ENCODE results near the gene TPP2. TPM values are rescaled to one million over a fixed set of nuclear protein-coding genes. Genes with fewer than 3 reads are reported as not detected.

TPP2 gene
- total and polyA plus RNA-seq, 3 donors from 2014 or later: 86.2 to 171 (median 112) TPM

GRCh38 chr13:102726430-102726829, 129.6 kb downstream of the TPP2 start:
- Histone ChIP-seq H3K9me3 (no peaks in the 10 kb centered on the region), H3K27ac (no peak overlapping the region), H3K4me3 (no peak overlapping the region), H3K4me1 (no peaks in the 10 kb centered on the region), H3K36me3 (ENCODE audit: low read depth, missing control alignments) (no peaks in the 10 kb centered on the region), H3K27me3 (no peaks in the 10 kb centered on the region)
- TF ChIP-seq CTCF (IDR thresholded peaks at IDR 0.05): no peak
- intact Hi-C loops (cut with DNase I; ENCODE audit: low total_unique reads): no loop called here
- 71 to 88% methylated on average over 2 of the region's 2 CpGs for WGBS, 2 donors
- DNase-seq: no peak

Other genes with a start within 250 kb of the TPP2 start
- 1 to 10 TPM in 1 of 2 donors, under 1 TPM in 1; 0.56 to 1.7 TPM for gene FGF14, start 194.9 kb upstream of the TPP2 start, total RNA-seq
- 4.5 TPM for gene FGF14, start 194.9 kb upstream of the TPP2 start, polyA plus RNA-seq (ENCODE audit: insufficient read depth, low read depth, low replicate concordance)
- gene METTL21C, start 98.1 kb downstream of the TPP2 start, total RNA-seq: under 1 TPM in 1 of 2 donors, not detected in 1; 0.25 TPM
- 1.8 TPM for gene METTL21C, start 98.1 kb downstream of the TPP2 start, polyA plus RNA-seq (ENCODE audit: insufficient read depth, low read depth, low replicate concordance)
- 100 to 1,000 TPM in 1 of 2 donors, 10 to 100 TPM in 1; 80.1 to 123 TPM for gene TEX30, start 176.8 kb downstream of the TPP2 start, total RNA-seq
- 241 TPM for gene TEX30, start 176.8 kb downstream of the TPP2 start, polyA plus RNA-seq (ENCODE audit: insufficient read depth, low read depth, low replicate concordance)
- gene POGLUT2, start 202.0 kb downstream of the TPP2 start, total RNA-seq: 1 to 10 TPM; 2.5 to 4.1 TPM
- gene POGLUT2, start 202.0 kb downstream of the TPP2 start, polyA plus RNA-seq (ENCODE audit: insufficient read depth, low read depth, low replicate concordance): 3.9 TPM
- 1 to 10 TPM; 8.4 to 9.1 TPM for gene BIVM, start 202.1 kb downstream of the TPP2 start, total RNA-seq
- 4.7 TPM for gene BIVM, start 202.1 kb downstream of the TPP2 start, polyA plus RNA-seq (ENCODE audit: insufficient read depth, low read depth, low replicate concordance)
- 10 to 100 TPM; 49.9 to 54.9 TPM for gene ERCC5, start 249.0 kb downstream of the TPP2 start, total RNA-seq
- gene ERCC5, start 249.0 kb downstream of the TPP2 start, polyA plus RNA-seq (ENCODE audit: insufficient read depth, low read depth, low replicate concordance): 43.9 TPM

Data from testis (tissue), 3 donors.